Astrocyte (in vitro differentiated cells and primary cell): ENCODE results near the gene SCYL1. TPM values are rescaled to one million over a fixed set of nuclear protein-coding genes. Genes with fewer than 3 reads are reported as not detected.

Source experiments
- DNase-seq: peaks from one replicate; pipeline ENCODE4 v3.0.0-alpha.2; 2010; ENCODE audit warnings: low read depth
- FAIRE-seq: peaks from 2 replicates; lab custom pipeline; 2011; peaks lifted over from hg19 to GRCh38; lab: Jason Lieb, UNC
- H2AFZ ChIP-seq: 2 replicates; pipeline ENCODE4 v1.6.0; 2012; ENCODE audit warnings: low read depth, low read length, inconsistent platforms
- H3K27ac ChIP-seq: 2 replicates; pipeline ENCODE4 v1.5.1; 2011; ENCODE audit warnings: low read depth, low read length, inconsistent platforms
- H3K27me3 ChIP-seq: 2 replicates; pipeline ENCODE4 v1.6.0; 2011; ENCODE audit warnings: low read length, inconsistent platforms; ENCODE audit not compliant: insufficient read depth
- H3K36me3 ChIP-seq: 2 replicates; pipeline ENCODE4 v1.5.1; 2011; ENCODE audit warnings: low read length, inconsistent platforms; ENCODE audit not compliant: insufficient read depth
- H3K4me1 ChIP-seq: 2 replicates; pipeline ENCODE4 v1.5.1; 2011; ENCODE audit warnings: low read length, inconsistent platforms; ENCODE audit not compliant: insufficient read depth
- H3K4me2 ChIP-seq: 2 replicates; pipeline ENCODE4 v1.6.0; 2012; ENCODE audit warnings: low read length, inconsistent platforms
- H3K4me3 ChIP-seq: 2 replicates; pipeline ENCODE4 v1.5.1; 2011; ENCODE audit warnings: low read depth, mild to moderate bottlenecking, low read length, inconsistent platforms; ENCODE audit not compliant: insufficient read depth
- H3K79me2 ChIP-seq: 2 replicates; pipeline ENCODE4 v1.6.0; 2012; ENCODE audit warnings: mild to moderate bottlenecking, low read length, inconsistent platforms; ENCODE audit not compliant: insufficient read depth
- H3K9ac ChIP-seq: 2 replicates; pipeline ENCODE4 v1.6.0; 2012; ENCODE audit warnings: mild to moderate bottlenecking, low read length, inconsistent platforms
- H3K9me3 ChIP-seq: 2 replicates; pipeline ENCODE4 v1.5.1; 2012; ENCODE audit warnings: low read depth, mild to moderate bottlenecking, low read length, inconsistent platforms; ENCODE audit not compliant: insufficient read depth
- H4K20me1 ChIP-seq: 2 replicates; pipeline ENCODE4 v1.6.0; 2012; ENCODE audit warnings: low read length, inconsistent platforms; ENCODE audit not compliant: insufficient read depth
- H3K27ac Mint-ChIP-seq: one replicate; pipeline ENCODE4 v1.8.0; 2021; ENCODE audit warnings: mild to moderate bottlenecking, mixed read lengths; ENCODE audit not compliant: unreplicated experiment
- H3K27me3 Mint-ChIP-seq: one replicate; pipeline ENCODE4 v1.8.0; 2021; ENCODE audit warnings: low read depth, mixed read lengths; ENCODE audit not compliant: unreplicated experiment
- H3K36me3 Mint-ChIP-seq: one replicate; pipeline ENCODE4 v1.8.0; 2021; ENCODE audit warnings: low read depth, mixed read lengths; ENCODE audit not compliant: unreplicated experiment
- H3K4me1 Mint-ChIP-seq: one replicate; pipeline ENCODE4 v1.8.0; 2021; ENCODE audit warnings: low read depth, mixed read lengths; ENCODE audit not compliant: unreplicated experiment
- H3K4me3 Mint-ChIP-seq: one replicate; pipeline ENCODE4 v1.8.0; 2021; ENCODE audit warnings: mild to moderate bottlenecking, moderate library complexity, mixed read lengths; ENCODE audit not compliant: unreplicated experiment
- H3K9me3 Mint-ChIP-seq: one replicate; pipeline ENCODE4 v1.8.0; 2021; ENCODE audit warnings: mild to moderate bottlenecking, mixed read lengths; ENCODE audit not compliant: unreplicated experiment
- EZH2 ChIP-seq: IDR thresholded peaks from 2 replicates; pipeline ENCODE4 v1.6.1; 2012; ENCODE audit warnings: mild to moderate bottlenecking, low read length, inconsistent platforms; ENCODE audit not compliant: insufficient read depth
- total RNA-seq: library from RNA; stranded (reverse); gene quantifications from 2 replicates; pipeline ENCODE4 v1.2.1, GENCODE V29; 2021
- TF ChIP-seq, protein P1 (sequence below): IDR thresholded peaks from 2 replicates; pipeline ENCODE4 v1.5.1; 2011; ENCODE audit warnings: low read depth, mild to moderate bottlenecking, inconsistent platforms, low read length, moderate library complexity; ENCODE audit not compliant: insufficient read depth

The SCYL1 gene
- total RNA-seq, 1 donor from 2014 or later = 106 TPM

DNA sequence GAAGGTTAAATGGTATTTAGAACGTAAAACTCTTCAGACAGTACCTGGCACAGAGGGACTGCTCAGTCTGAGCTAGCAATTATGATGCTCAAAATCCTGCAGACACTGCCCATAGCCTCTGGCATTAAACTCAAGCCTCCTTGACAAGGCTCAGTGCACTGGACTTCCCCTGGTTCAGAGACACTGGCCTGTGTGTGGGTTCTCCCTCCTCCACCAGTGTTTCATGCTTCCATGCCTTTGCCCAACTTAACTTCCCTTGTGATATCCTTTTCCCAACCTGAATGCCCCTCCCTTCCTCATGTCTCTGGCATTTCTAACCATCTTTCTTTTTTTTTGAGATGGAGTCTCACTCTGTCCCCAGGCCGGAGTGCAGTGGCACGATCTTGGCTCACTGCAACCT, 24.2 kb downstream of the SCYL1 start:
- H3K9ac ChIP-seq = no peak overlapping the region
- peaks cover 4% of the 10 kb centered on the region for H3K4me1 ChIP-seq
- H3K27me3 ChIP-seq = no peaks in the 10 kb centered on the region
- peaks cover 44% of the 10 kb centered on the region for H3K27me3 Mint-ChIP-seq
- peaks cover 10% of the 10 kb centered on the region for H3K79me2 ChIP-seq
- H3K36me3 ChIP-seq = peaks cover 21% of the 10 kb centered on the region
- no peak overlapping the region for H3K27ac Mint-ChIP-seq
- H3K4me2 ChIP-seq = no peak overlapping the region
- no peak overlapping the region for H3K27ac ChIP-seq
- H4K20me1 ChIP-seq = peaks cover 78% of the 10 kb centered on the region
- H3K4me3 ChIP-seq = no peak overlapping the region
- H3K4me1 Mint-ChIP-seq = peaks cover 2% of the 10 kb centered on the region
- peaks cover 29% of the 10 kb centered on the region for H3K36me3 Mint-ChIP-seq
- no peak for TF ChIP-seq EZH2
- TF ChIP-seq, protein P1, sequence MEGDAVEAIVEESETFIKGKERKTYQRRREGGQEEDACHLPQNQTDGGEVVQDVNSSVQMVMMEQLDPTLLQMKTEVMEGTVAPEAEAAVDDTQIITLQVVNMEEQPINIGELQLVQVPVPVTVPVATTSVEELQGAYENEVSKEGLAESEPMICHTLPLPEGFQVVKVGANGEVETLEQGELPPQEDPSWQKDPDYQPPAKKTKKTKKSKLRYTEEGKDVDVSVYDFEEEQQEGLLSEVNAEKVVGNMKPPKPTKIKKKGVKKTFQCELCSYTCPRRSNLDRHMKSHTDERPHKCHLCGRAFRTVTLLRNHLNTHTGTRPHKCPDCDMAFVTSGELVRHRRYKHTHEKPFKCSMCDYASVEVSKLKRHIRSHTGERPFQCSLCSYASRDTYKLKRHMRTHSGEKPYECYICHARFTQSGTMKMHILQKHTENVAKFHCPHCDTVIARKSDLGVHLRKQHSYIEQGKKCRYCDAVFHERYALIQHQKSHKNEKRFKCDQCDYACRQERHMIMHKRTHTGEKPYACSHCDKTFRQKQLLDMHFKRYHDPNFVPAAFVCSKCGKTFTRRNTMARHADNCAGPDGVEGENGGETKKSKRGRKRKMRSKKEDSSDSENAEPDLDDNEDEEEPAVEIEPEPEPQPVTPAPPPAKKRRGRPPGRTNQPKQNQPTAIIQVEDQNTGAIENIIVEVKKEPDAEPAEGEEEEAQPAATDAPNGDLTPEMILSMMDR = no peak
- H3K9me3 Mint-ChIP-seq = peaks cover 9% of the 10 kb centered on the region
- no peak overlapping the region for H2AFZ ChIP-seq
- DNase-seq = no peak
- peak overlapping the region; percentile 71 for H3K4me3 Mint-ChIP-seq
- H3K9me3 ChIP-seq = no peaks in the 10 kb centered on the region
- FAIRE-seq = no peak

DNA sequence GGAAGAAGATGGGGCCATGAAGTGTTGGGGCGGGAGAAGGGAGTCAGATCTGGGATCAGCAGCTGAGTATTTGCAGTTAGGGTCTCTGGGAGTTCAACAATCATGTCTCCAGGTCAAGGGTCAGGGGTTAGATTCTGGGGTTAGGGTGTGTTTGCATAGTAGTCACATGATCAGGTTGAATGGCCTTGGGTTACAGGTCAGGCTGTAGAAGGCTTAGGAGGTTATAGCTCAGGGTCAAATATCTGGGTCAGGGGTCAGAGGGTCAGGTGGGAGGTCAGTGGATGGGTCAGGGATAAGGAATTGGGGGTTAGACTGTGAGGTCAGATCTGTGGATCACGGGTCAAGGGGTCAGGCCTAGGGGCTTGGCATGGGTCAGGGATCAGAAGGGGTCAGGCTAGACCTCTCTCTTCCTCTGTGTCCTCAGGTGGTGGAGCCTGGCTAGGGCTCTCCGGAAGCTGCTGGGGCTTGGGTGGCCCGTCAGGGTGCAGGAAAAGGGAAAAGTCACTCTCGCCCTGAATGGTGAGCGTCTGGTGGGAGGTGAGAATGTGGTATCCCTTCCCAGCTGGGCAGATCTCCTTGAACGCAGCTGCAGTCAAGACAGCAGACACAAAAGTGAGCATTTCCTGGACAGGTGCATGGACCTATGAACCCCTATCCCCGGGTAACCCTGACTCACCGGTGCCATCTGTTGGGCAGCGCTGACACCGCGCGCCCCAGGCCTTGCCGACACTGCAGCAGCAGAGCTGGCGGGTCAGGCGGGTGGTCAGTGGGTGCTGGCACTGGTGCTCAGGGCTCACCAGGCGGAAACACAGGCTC, 26.9 kb downstream of the SCYL1 start:
- Histone ChIP-seq H3K27ac (no peak overlapping the region), H3K9ac (no peak overlapping the region), H3K36me3 (peaks cover 19% of the 10 kb centered on the region), H3K4me2 (no peak overlapping the region), H3K4me1 (peaks cover 31% of the 10 kb centered on the region), H4K20me1 (peaks cover 75% of the 10 kb centered on the region), H3K4me3 (no peak overlapping the region), H2AFZ (no peak overlapping the region), H3K27me3 (no peaks in the 10 kb centered on the region), H3K9me3 (no peaks in the 10 kb centered on the region), H3K79me2 (peaks cover 36% of the 10 kb centered on the region)
- no peak overlapping the region for H3K4me3 Mint-ChIP-seq
- FAIRE-seq = no peak
- H3K27me3 Mint-ChIP-seq = peaks cover 33% of the 10 kb centered on the region
- no peak for TF ChIP-seq EZH2
- TF ChIP-seq, protein P1 = peak; percentile 9
- H3K36me3 Mint-ChIP-seq = peaks cover 23% of the 10 kb centered on the region
- peaks cover 13% of the 10 kb centered on the region for H3K4me1 Mint-ChIP-seq
- H3K9me3 Mint-ChIP-seq = peaks cover 5% of the 10 kb centered on the region
- H3K27ac Mint-ChIP-seq = no peak overlapping the region
- no peak for DNase-seq
